ENCODE results near the gene CYB5RL. TPM values are rescaled to one million over a fixed set of nuclear protein-coding genes. Genes with fewer than 3 reads are reported as not detected.
"Not testable (repeated sequence)": the region's sequence is repeated elsewhere in the genome, so short reads cannot be mapped to it uniquely, and the experiment has no call there.

Gene CYB5RL
- total RNA-seq, 1 donor from 2014 or later = 8.1 TPM

GRCh38 chr1:54167422-54168139 lies 32.2 kb downstream of the CYB5RL start:
- DNase-seq (ENCODE audit: low spot score) (no peak), ATAC-seq (no peak)
- intact Hi-C loops (cut with DNase I) = no loop called here

GRCh38 chr1:54166357-54166756 lies 33.5 kb downstream of the CYB5RL start:
- DNase-seq (ENCODE audit: low spot score); ATAC-seq; intact Hi-C loops (cut with DNase I): not testable (repeated sequence)

DNA sequence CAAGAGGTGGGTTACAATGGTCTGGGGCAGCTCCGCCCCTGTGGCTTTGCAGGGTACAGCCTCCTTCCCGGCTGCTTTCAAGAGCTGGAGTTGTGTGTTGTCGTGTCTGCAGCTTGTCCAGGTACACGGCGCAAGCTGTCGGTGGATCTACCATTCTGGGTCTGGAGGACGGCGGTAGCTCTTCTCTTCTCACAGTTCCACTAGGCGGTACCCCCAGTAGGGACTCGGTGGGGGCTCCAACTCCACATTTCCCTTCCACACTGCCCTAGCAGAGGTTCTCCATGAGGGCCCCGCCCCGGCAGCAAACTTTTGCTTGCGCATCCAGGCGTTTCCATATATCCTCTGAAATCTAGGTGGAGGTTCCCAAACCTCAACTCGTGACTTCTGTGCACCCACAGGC lies 34.7 kb downstream of the CYB5RL start:
- DNase-seq (ENCODE audit: low spot score) (no peak), ATAC-seq (no peak)

DNA sequence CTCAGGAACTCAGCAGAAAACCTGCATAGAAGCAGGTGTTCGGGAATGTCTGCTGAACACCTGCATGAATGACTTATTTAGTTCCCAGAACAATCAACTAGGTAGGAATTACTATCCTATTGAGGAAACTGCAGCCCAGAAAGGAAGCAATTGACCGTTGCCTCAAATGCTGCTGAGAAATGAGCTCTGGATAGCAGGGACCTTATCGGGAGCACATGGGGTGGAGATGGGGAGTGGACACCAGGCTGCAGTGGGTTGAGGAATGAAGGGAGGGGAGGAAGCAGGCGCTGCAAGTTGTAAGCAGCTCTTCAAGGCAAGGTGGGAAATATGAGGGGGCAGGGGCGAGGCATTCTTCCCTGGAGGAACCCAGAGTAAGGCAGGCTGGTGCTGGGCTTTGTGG lies 36.3 kb downstream of the CYB5RL start:
- DNase-seq (ENCODE audit: low spot score) (no peak), ATAC-seq (no peak)
- intact Hi-C loops (cut with DNase I) = no loop called here

More for the DNA sequence above, 34.7 kb downstream of the CYB5RL start:
- intact Hi-C loops (cut with DNase I) = no loop called here

DNA sequence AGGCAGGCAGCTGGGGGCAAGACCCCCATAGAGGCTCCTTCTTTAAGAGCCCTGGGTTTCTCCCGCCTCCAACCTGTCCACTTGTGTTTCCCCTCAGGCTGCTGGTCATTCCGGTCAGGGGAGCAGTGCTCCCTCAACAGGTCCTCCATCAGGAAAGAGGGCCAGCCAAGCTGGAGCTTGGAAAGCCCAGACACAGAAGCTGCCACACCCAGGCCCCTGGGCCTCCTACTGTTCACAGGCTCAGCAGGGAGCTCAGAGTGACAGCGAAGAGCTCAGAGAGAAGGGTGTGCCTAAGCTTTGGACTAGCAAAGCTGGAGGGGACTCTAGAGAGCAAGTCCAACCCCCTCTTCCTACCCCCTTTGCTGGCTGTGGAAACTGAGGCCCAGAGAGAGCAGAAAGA lies 36.8 kb downstream of the CYB5RL start:
- DNase-seq (ENCODE audit: low spot score) (no peak), ATAC-seq (no peak)
- intact Hi-C loops (cut with DNase I) = no loop called here

DNA sequence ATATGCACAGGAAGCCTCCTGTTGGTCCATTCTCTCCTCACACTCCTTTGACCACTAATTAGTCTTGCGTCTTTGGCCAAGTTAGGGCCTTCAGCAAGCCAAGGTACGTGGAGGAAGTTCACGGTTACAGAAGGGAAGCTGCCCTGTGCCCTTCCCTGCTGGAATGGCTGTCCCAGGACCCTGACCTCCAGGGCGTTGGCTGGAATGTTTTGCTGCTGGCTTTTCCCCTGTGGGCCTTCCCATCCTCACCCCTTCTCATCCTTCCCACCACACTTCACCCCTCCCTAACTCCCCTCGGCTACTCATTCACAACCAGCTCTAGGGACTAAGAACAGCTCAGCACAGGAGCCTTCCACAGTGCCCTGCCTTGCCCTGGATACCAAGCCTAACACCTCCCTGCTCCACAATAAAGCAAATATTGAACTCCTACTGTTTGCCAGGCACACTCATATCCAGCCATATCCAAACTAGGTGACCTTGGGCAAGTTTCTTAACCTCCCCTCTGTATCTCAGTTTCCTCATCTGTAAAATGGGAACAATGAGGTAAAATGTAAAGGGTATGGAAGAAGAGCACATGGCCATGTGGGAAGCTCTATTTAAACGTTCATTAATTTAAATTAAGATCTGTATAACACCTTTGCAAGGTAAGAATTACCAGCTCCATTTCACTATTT lies 38.2 kb downstream of the CYB5RL start:
- peak; percentile 48 for ATAC-seq
- no peak for DNase-seq (ENCODE audit: low spot score)
- intact Hi-C loops (cut with DNase I) = no loop called here

- intact Hi-C loops (cut with DNase I) = no loop called here
- DNase-seq (ENCODE audit: low spot score) = no peak
- ATAC-seq = no peak
These were observed 39.5 kb downstream of the CYB5RL start for GRCh38 chr1:54160351-54160750.

DNA sequence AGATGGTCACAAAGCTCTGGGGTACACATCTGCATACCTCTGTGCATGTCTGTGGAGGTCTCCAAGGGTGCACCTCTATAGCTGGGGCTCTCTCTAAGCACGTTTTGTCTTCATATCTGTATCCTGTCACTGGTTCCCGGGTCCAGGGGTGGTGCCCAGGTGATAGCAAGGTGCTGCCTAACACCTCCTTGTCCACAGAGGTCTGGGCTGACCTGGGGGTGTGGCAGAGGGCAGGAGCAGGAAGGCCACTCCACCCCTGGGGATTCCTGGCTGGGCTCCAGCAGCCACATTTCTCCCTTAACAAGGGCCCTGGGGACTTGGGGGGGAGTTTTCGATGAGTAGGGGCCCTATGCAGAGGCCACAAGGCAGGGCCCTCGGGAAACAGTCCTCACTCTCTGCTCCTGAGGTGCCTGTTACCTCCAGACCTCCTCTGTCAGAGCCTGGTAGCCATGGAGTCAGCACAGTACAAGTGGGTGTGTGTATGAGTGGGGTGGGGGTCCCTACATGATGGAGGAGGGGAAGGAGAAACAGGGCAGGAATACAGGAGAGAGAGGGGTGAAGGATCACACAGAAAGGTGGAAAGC lies 40.0 kb downstream of the CYB5RL start:
- intact Hi-C loops (cut with DNase I) = no loop called here
- DNase-seq (ENCODE audit: low spot score) = no peak

DNA sequence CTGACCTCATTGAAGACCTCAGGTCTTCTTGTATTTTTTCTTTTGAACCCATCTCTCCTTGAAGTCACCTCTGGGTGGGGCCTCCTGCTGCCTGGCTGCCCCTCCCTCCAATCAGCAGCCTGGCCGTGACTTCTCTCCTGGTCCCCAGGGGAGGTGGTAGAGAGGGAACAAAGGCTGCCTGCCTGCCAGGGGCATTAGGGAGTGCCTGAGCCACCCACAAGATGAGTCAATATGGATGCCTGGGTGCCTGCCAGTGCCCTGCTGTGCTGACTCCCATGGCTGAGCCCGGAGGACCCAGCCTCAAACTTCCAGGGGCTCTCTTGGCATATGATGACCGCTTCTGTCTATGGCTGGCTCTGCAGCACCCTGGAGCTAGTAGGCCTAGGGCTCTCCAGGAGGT lies 41.8 kb downstream of the CYB5RL start:
- intact Hi-C loops (cut with DNase I) = no loop called here
- DNase-seq (ENCODE audit: low spot score) (no peak), ATAC-seq (no peak)

More for the DNA sequence above, 40.0 kb downstream of the CYB5RL start:
- ATAC-seq = no peak

DNA sequence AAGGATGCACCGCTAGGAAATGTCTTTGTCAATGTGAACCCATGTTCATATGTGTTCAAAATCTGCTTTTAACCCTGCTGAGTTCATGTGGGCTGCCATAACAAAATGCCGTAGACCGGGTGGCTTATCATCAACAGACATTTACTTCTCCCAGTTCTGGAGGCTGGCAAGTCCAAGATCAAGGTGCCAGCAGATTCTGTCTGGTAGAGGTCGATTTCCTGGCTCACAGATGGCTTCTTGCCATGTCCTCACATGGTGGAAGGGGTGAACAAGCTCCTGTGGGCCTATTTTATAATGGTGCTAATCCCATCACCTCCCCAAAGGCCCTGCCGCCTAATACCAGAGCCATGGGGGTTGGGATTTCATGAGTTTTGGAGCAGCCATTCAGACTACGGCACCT lies 42.4 kb downstream of the CYB5RL start:
- DNase-seq (ENCODE audit: low spot score) (no peak), ATAC-seq (no peak)
- intact Hi-C loops (cut with DNase I) = no loop called here

- intact Hi-C loops (cut with DNase I) = no loop called here
- DNase-seq (ENCODE audit: low spot score) (no peak), ATAC-seq (no peak)
These were observed 42.8 kb downstream of the CYB5RL start for GRCh38 chr1:54156986-54157385.

- intact Hi-C loops (cut with DNase I) = no loop called here
- no peak for DNase-seq (ENCODE audit: low spot score)
- no peak for ATAC-seq
These were observed 43.6 kb downstream of the CYB5RL start for GRCh38 chr1:54156201-54156600.

DNA sequence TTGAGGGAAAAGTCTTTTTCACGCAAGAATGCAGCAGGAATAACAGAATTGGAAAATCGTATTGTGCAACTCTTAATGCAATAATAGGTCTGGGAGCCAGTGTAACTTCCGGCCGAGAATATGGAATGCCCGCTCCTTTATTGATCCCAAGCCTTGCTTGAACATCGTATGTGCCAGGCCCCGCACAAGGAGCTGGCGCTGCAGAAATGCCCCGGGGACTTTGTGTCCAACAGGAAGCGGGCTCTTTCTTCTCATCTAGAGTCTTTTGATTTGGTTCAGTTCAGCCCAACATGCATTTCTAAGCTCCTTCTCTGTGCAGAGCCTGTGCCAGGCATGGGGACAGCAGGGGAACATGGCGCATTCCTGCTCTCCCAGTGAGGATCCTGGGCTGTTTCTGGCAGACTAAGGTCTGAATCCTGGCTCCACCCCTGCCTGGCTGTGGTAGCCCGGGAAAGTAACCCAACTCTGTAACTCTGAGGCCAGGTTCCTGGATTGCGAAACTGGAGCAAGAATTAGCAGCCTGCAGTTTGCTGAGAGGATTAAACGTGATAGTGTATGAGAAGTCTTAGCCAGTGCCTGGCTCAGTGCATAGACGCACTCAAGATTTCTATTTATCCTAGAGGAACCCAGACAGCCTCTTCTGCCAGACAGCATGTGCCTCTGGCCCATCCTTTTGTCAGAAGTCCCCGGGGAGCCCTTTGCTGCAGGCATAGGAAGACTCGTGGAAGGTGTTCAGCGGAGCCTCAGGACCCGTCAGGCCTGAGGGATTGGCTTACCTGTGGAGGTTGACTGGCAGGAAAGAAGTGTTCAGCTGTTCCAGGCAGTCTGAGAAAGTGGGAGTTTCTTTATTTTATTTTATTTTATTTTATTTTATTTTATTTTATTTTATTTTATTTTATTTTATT lies 46.0 kb downstream of the CYB5RL start:
- ATAC-seq = peak; percentile 91
- intact Hi-C loops (cut with DNase I) = no loop called here
- DNase-seq (ENCODE audit: low spot score) = peak; percentile 67

DNA sequence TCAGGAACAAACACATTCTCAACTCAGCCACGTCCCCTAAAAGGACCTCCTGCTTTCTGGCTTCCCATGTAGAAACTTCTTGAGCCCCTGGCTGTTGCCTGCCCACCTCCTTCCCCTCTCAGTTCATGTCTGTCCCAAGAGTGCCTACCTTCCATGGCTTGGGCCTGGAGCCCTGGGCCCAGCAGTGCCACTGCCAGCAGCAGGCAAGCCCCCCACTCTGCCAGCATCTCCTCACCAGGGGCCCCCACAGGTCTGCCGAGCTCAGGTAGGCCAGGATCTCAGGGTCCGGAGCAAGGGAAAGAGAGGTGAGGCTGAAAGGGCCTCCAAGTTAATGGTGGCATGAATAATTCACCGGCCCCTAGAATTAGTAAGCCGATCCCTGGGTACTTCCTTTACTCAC lies 47.1 kb downstream of the CYB5RL start, which contains the start of gene CDCP2:
Gene CDCP2, minus strand, starts transcription at position 305 of the 400 bp plus-strand sequence. Its CDS starts 78 bp downstream, at position 227.
- ATAC-seq = no peak
- intact Hi-C loops (cut with DNase I) = no loop called here
- DNase-seq (ENCODE audit: low spot score) = no peak

GRCh38 chr1:54151013-54151412 lies 48.8 kb downstream of the CYB5RL start:
- intact Hi-C loops (cut with DNase I) = no loop called here
- DNase-seq (ENCODE audit: low spot score) = no peak
- ATAC-seq = no peak

Measured in sciatic nerve (tissue), 2 donors.